Heart left ventricle (tissue), 13 donors: ENCODE results near the gene TENT5A.

Experiments used
- CTCF ChIP-seq, 12 donors: fragments of 200-600 bp; sonication (generic) in 4 of 12; IDR thresholded peaks; one replicate each; pipeline versions ENCODE4 v1.5.0 to v1.8.0; 2018 to 2022; ENCODE audit warnings: antibody characterized with exemption in 12 of 12, mild to moderate bottlenecking in 5 of 12
- POLR2A ChIP-seq, 2 donors: fragments of 450-650 bp; IDR thresholded peaks; one replicate each; pipeline ENCODE4 v1.6.1; 2017; ENCODE audit warnings: antibody characterized with exemption in 2 of 2, mild to moderate bottlenecking in 2 of 2, moderate library complexity in 2 of 2
- donor health status: ischemic (EF 13 %, LVEDD 7.1; RV severe dilation, severe dysfunction).
- donor health status: DM: no; HTN: yes; CAD: no.
- donor health status: DM: no; HTN: no; CAD: no.
- donor health status: ischemic (EF 25% LVEDD 6.9; RV normal size, moderate dysfunction).
- donor health status: ischemic (EF 25% LVEDD 5.7; RV mildly dilated, moderate dysfunction).
- donor health status: ischemic (EF 35%, LVEDD 5.7; RV mildly dilated, moderate dysfunction).
- donor health status: nonischemic (EF 11% LVEDD 7.7; RV severe dilation, severe dysfunction).
- donor health status: DM: yes; HTN: yes; CAD: no.
- donor health status: PGD.
- donor health status: ischemic (EF 29% LVEDD 5.4; RV normal size, mild dysfunction).
- donor health status: nonischemic (EF 23%, LVEDD 6.1; RV moderate dilation, normal function).

- TF ChIP-seq POLR2A (IDR thresholded peaks at IDR 0.05) (no peak), CTCF (IDR thresholded peaks at IDR 0.05) (no peak)
Measured at GRCh38 chr6:81697559-81697958, 54.9 kb downstream of the TENT5A start.
